IMR-90 (cell line): ENCODE data around the gene EIF4G3. TPM values are rescaled to one million over a fixed set of nuclear protein-coding genes. Genes with fewer than 3 reads are reported as not detected.

Experiments
- ATAC-seq: fragments of 200-7000 bp; cut with Tn5 transposase; 2 replicates; pipeline ENCODE4 v1.9.1; 2020; ENCODE audit warnings: low read depth, mild to moderate bottlenecking, moderate library complexity
- BruUV-seq: library from RNA; stranded (reverse); fragments of 400-500 nt; replicated peaks from 2 replicates; lab custom pipeline; 2021; lab: Mats Ljungman, UMichigan
- CTCF ChIA-PET: fragments of 300-600 bp; formaldehyde crosslinking; extraction: SDS; loops from one replicate; lab custom pipeline; 2021; ENCODE audit warnings: antibody characterized with exemption; lab: Yijun Ruan, JAX
- POLR2A ChIA-PET: fragments of 300-600 bp; sonication (Branson Sonifier 250); formaldehyde crosslinking; loops from one replicate; lab custom pipeline; 2022; ENCODE audit warnings: antibody characterized with exemption; ENCODE audit not compliant: unreplicated experiment; lab: Charles Lee
- DNase-seq: peaks from one replicate; pipeline ENCODE4 v3.0.0; 2013
- H2AFZ ChIP-seq: replicated peaks from 2 replicates; pipeline ENCODE3; 2013; ENCODE audit warnings: low read length, mild to moderate bottlenecking; ENCODE audit not compliant: poor library complexity
- H2AK5ac ChIP-seq: 2 replicates; pipeline ENCODE4 v1.6.1; 2013; ENCODE audit warnings: low read depth, low read length, inconsistent platforms
- H2AK9ac ChIP-seq: replicated peaks from 2 replicates; pipeline ENCODE3; 2013; ENCODE audit warnings: mild to moderate bottlenecking, low read depth, low read length, moderate library complexity; ENCODE audit not compliant: poor library complexity
- H2BK120ac ChIP-seq: 2 replicates; pipeline ENCODE4 v1.6.1; 2013; ENCODE audit warnings: low read depth, low read length, inconsistent platforms
- H2BK15ac ChIP-seq: 3 replicates; pipeline ENCODE4 v1.6.1; 2013; ENCODE audit warnings: low read depth, low read length, inconsistent platforms
- H2BK20ac ChIP-seq: 2 replicates; pipeline ENCODE4 v1.6.1; 2013; ENCODE audit warnings: low read depth, mild to moderate bottlenecking, inconsistent platforms, low read length, moderate library complexity
- H2BK5ac ChIP-seq: 2 replicates; pipeline ENCODE4 v1.6.1; 2013; ENCODE audit warnings: mild to moderate bottlenecking, low read depth, low read length, inconsistent platforms; ENCODE audit not compliant: poor library complexity, severe bottlenecking
- H3K14ac ChIP-seq: replicated peaks from 2 replicates; pipeline ENCODE4 v1.6.1; 2013; ENCODE audit warnings: low read depth, low read length, inconsistent platforms
- H3K18ac ChIP-seq: 2 replicates; pipeline ENCODE4 v1.6.1; 2013; ENCODE audit warnings: low read depth, low read length, control low read depth
- H3K23ac ChIP-seq: 2 replicates; pipeline ENCODE4 v1.6.1; 2013; ENCODE audit warnings: low read depth, low read length, inconsistent platforms
- H3K27ac ChIP-seq: 2 replicates; pipeline ENCODE4 v1.5.1; 2013; ENCODE audit warnings: mild to moderate bottlenecking, control low read depth, low read length; ENCODE audit not compliant: insufficient read depth
- H3K27me3 ChIP-seq: 2 replicates; pipeline ENCODE4 v1.6.1; 2013; ENCODE audit warnings: low read length; ENCODE audit not compliant: control insufficient read depth, insufficient read depth
- H3K36me3 ChIP-seq: 2 replicates; pipeline ENCODE4 v1.6.1; 2013; ENCODE audit warnings: low read length, mixed read lengths; ENCODE audit not compliant: control insufficient read depth, insufficient read depth
- H3K4ac ChIP-seq: 2 replicates; pipeline ENCODE4 v1.6.1; 2013; ENCODE audit warnings: low read depth, low read length, inconsistent platforms
- H3K4me1 ChIP-seq: 2 replicates; pipeline ENCODE4 v1.6.1; 2013; ENCODE audit warnings: low read length, mixed read lengths; ENCODE audit not compliant: control insufficient read depth, insufficient read depth
- H3K4me2 ChIP-seq: 2 replicates; pipeline ENCODE4 v1.6.1; 2013; ENCODE audit warnings: low read depth, mild to moderate bottlenecking, control low read depth, low read length, moderate library complexity
- H3K4me3 ChIP-seq: 2 replicates; pipeline ENCODE4 v1.5.1; 2013; ENCODE audit warnings: low read depth, mild to moderate bottlenecking, control low read depth, low read length, moderate library complexity; ENCODE audit not compliant: insufficient read depth
- H3K56ac ChIP-seq: 2 replicates; pipeline ENCODE4 v1.6.1; 2013; ENCODE audit warnings: low read length, inconsistent platforms; ENCODE audit not compliant: insufficient read depth; ENCODE audit errors: extremely low read depth
- H3K79me1 ChIP-seq, 2 experiments: 2 replicates each; pipeline ENCODE4 v1.6.1; 2013; ENCODE audit warnings: low read length in 2 of 2, inconsistent platforms in 1 of 2, low read depth in 1 of 2
- H3K9ac ChIP-seq: 2 replicates; pipeline ENCODE4 v1.6.1; 2013; ENCODE audit warnings: low read depth, low read length, control low read depth
- H3K9me1 ChIP-seq: 2 replicates; pipeline ENCODE4 v1.6.1; 2013; ENCODE audit warnings: low read length, inconsistent platforms; ENCODE audit not compliant: insufficient read depth
- H3K9me3 ChIP-seq: 2 replicates; pipeline ENCODE4 v1.6.1; 2013; ENCODE audit warnings: low read length; ENCODE audit not compliant: control insufficient read depth, insufficient read depth
- H4K20me1 ChIP-seq: 2 replicates; pipeline ENCODE4 v1.6.1; 2013; ENCODE audit warnings: low read length, inconsistent platforms; ENCODE audit not compliant: insufficient read depth
- H4K5ac ChIP-seq: 2 replicates; pipeline ENCODE4 v1.6.1; 2013; ENCODE audit warnings: mild to moderate bottlenecking, low read depth, low read length, control low read depth
- H4K8ac ChIP-seq, 2 experiments: 2 replicates each; pipeline ENCODE4 v1.6.1; 2013; ENCODE audit warnings: low read depth in 2 of 2, low read length in 2 of 2, control low read depth in 1 of 2, inconsistent platforms in 1 of 2
- H4K91ac ChIP-seq: 2 replicates; pipeline ENCODE4 v1.6.1; 2013; ENCODE audit warnings: low read depth, low read length, inconsistent platforms; ENCODE audit not compliant: insufficient read depth
- CEBPB ChIP-seq: IDR thresholded peaks from 2 replicates; pipeline ENCODE4 v1.6.1; 2012; ENCODE audit warnings: low read depth, low read length, improper control_type of control experiment
- CHD1 ChIP-seq: IDR thresholded peaks from 2 replicates; pipeline ENCODE4 v1.6.1; 2012; ENCODE audit warnings: low read depth, low read length, improper control_type of control experiment
- RAD21 ChIP-seq: IDR thresholded peaks from 2 replicates; pipeline ENCODE4 v1.6.1; 2012; ENCODE audit warnings: low read length, improper control_type of control experiment
- RCOR1 ChIP-seq: IDR thresholded peaks from 2 replicates; pipeline ENCODE4 v1.6.1; 2012; ENCODE audit warnings: mild to moderate bottlenecking, low read length, improper control_type of control experiment; ENCODE audit not compliant: insufficient replicate concordance
- WGBS, 2 experiments: methylation state at CpG; one replicate each; pipeline versions ENCODE4 v1.1.5 to v1.1.7; 2013; ENCODE audit warnings: missing lambda C conversion rate in 2 of 2; ENCODE audit not compliant: insufficient read length in 1 of 2; ENCODE audit errors: extremely low coverage in 2 of 2; 5-methylcytosine and 5-hydroxymethylcytosine counted together
- dilution Hi-C: fragments of 300-500 bp; cut with HindIII; formaldehyde crosslinking; loops from one replicate; pipeline ENCODE4 v1.14.3; 2018; ENCODE audit warnings: low sequenced_read_pairs; ENCODE audit not compliant: unreplicated experiment
- in situ Hi-C: fragments of 300-500 bp; cut with MboI; formaldehyde crosslinking; loops from 3 replicates; pipeline ENCODE4 v1.14.3; 2019; ENCODE audit warnings: low sequenced_read_pairs, inconsistent platforms, mixed read lengths
- intact Hi-C: fragments of 100-400 bp; cut with micrococcal nuclease; formaldehyde crosslinking; loops from 2 replicates; pipeline ENCODE4 v1.10.0; 2022
- polyA plus RNA-seq, 3 experiments: library from polyadenylated mRNA; depleted of rRNA; stranded (reverse); fragments of >200 nt; gene quantifications; 2 replicates each; pipeline ENCODE4 v1.2.3, GENCODE V29; 2012; ENCODE audit warnings: low replicate concordance in 1 of 3
- total RNA-seq: library from RNA; depleted of rRNA; stranded (reverse); fragments of >200 nt; gene quantifications from 2 replicates; pipeline ENCODE4 v1.2.3, GENCODE V29; 2012
- TF ChIP-seq, protein P1 (sequence below): conservative IDR thresholded peaks from 2 replicates; pipeline ENCODE4 v1.5.1; 2012; ENCODE audit warnings: mild to moderate bottlenecking, low read depth, low read length, improper control_type of control experiment

Gene EIF4G3
- total and polyA plus RNA-seq, 2 of the 4 experiments (the other 2 are of a cell fraction), result 25.8 to 49.2 TPM

DNA sequence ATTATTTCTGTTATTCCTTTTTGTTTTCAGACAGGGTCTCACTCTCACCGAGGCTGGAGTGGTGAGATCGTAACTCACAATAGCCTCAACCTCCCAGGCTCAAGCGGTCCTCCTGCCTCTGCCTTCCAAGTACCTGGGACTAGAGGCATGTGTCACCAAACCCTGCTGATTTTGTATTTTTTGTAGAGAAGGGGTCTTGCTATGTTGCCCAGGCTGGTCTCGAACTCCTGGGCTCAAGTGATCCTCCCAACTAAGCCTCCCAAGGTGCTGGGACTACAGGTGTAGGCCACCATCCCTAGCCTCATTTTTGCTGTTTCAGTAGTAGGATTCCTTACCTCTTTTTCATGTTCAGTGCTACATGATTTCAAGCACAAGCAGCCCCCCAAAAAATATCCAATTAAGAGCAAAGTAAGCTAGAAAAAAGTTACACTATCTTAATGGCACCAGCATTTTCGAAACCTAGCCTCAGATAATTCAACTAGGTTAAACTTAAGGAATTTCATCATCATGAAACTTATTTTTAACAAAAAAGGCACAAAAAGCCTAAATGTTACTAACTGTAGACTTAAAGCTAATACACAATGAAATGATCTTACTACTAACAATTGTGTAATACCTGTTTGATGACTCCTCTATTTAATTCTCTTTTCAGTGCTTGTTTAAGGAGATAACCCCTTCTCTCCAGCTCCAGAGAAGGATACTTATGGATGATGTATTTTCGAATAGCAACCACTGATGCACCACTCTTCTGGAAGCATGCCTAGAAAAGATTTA is 406.2 kb downstream of the EIF4G3 start:
- peaks cover 38 to 57% of the 10 kb centered on the region in 2 experiments for H3K79me1 ChIP-seq
- peaks cover 8% of the 10 kb centered on the region for H3K9me1 ChIP-seq
- H3K36me3 ChIP-seq, result peaks cover 60% of the 10 kb centered on the region
- no CpG with 5 or more reads among the region's 6 CpGs for WGBS, 2 experiments
- no peak overlapping the region for H3K4ac ChIP-seq
- H3K4me3 ChIP-seq, result no peak overlapping the region
- H3K56ac ChIP-seq, result no peak overlapping the region
- no peak overlapping the region for H2BK5ac ChIP-seq
- peaks cover 17% of the 10 kb centered on the region; the same call in 1 of the 2 replicates for H4K20me1 ChIP-seq
- H4K5ac ChIP-seq, result no peak overlapping the region
- no peak overlapping the region for H2BK120ac ChIP-seq
- no peak overlapping the region for H2AK5ac ChIP-seq
- no peaks in the 10 kb centered on the region for H3K9me3 ChIP-seq
- H3K4me1 ChIP-seq, result no peaks in the 10 kb centered on the region
- no peak overlapping the region for H2BK20ac ChIP-seq
- H2AK9ac ChIP-seq, result no peak overlapping the region
- H3K14ac ChIP-seq, result no peak overlapping the region
- no peak for ATAC-seq
- intact Hi-C loops, result no loop called here
- H2BK15ac ChIP-seq, result no peak overlapping the region
- no peak overlapping the region for H3K18ac ChIP-seq
- H2AFZ ChIP-seq, result no peak overlapping the region
- peak; percentile 47 for DNase-seq
- H3K4me2 ChIP-seq, result no peak overlapping the region
- no peak overlapping the region for H4K91ac ChIP-seq
- BruUV-seq, result no TSS peak
- dilution Hi-C loops, result no loop called here
- no peak overlapping the region for H3K27ac ChIP-seq
- in situ Hi-C loops, result no loop called here
- TF ChIP-seq RCOR1 (no peak), RAD21 (no peak), CEBPB (peak; percentile 73), CHD1 (no peak)
- TF ChIP-seq, protein P1, sequence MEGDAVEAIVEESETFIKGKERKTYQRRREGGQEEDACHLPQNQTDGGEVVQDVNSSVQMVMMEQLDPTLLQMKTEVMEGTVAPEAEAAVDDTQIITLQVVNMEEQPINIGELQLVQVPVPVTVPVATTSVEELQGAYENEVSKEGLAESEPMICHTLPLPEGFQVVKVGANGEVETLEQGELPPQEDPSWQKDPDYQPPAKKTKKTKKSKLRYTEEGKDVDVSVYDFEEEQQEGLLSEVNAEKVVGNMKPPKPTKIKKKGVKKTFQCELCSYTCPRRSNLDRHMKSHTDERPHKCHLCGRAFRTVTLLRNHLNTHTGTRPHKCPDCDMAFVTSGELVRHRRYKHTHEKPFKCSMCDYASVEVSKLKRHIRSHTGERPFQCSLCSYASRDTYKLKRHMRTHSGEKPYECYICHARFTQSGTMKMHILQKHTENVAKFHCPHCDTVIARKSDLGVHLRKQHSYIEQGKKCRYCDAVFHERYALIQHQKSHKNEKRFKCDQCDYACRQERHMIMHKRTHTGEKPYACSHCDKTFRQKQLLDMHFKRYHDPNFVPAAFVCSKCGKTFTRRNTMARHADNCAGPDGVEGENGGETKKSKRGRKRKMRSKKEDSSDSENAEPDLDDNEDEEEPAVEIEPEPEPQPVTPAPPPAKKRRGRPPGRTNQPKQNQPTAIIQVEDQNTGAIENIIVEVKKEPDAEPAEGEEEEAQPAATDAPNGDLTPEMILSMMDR, result no peak
- no peak overlapping the region for H3K9ac ChIP-seq
- POLR2A ChIA-PET, result interaction anchor here (0.6 kb wide), 2 partner anchors 13 to 311 kb away, joined by 3 to 15 read pairs; no protein-coding TSS in a partner anchor
- no peak overlapping the region for H3K23ac ChIP-seq
- no peaks in the 10 kb centered on the region for H3K27me3 ChIP-seq
- CTCF ChIA-PET, result no interaction called here
- H4K8ac ChIP-seq, result no peak overlapping the region
